GM19372 (cell line): ENCODE data around the gene SCGB3A2.
"Not testable (repeated sequence)": the region's sequence is repeated elsewhere in the genome, so short reads cannot be mapped to it uniquely, and the experiment has no call there.

Experiments used
- ATAC-seq: cut with Tn5 transposase; IDR thresholded peaks from one replicate; pipeline ENCODE4 v1.9.1; 2021; ENCODE audit warnings: mild to moderate bottlenecking, low read depth, moderate library complexity; ENCODE audit not compliant: unreplicated experiment

SCGB3A2 gene

GRCh38 chr5:147860641-147861025, 17.9 kb upstream of the SCGB3A2 start:
- ATAC-seq: no peak

GRCh38 chr5:147863454-147864158, 14.9 kb upstream of the SCGB3A2 start:
- no peak for ATAC-seq

- no peak for ATAC-seq
These were observed 9.4 kb upstream of the SCGB3A2 start for GRCh38 chr5:147869112-147869511.

- ATAC-seq: not testable (repeated sequence)
These were observed 8.6 kb upstream of the SCGB3A2 start for GRCh38 chr5:147869892-147870291.

GRCh38 chr5:147871980-147872549, 6.4 kb upstream of the SCGB3A2 start:
- not testable (repeated sequence) for ATAC-seq

GRCh38 chr5:147872744-147873435, 5.6 kb upstream of the SCGB3A2 start:
- ATAC-seq: not testable (repeated sequence)

- not testable (repeated sequence) for ATAC-seq
These were observed 4.2 kb upstream of the SCGB3A2 start for GRCh38 chr5:147874118-147874875.

- no peak for ATAC-seq
These were observed 3.6 kb upstream of the SCGB3A2 start for GRCh38 chr5:147874910-147875367.

- ATAC-seq: no peak
These were observed 2.4 kb upstream of the SCGB3A2 start for GRCh38 chr5:147876141-147876540.

GRCh38 chr5:147876626-147877025, 1.9 kb upstream of the SCGB3A2 start:
- ATAC-seq: no peak

GRCh38 chr5:147879784-147880183, 1.3 kb downstream of the SCGB3A2 start:
- no peak for ATAC-seq

- ATAC-seq: no peak
These were observed 2.0 kb downstream of the SCGB3A2 start for GRCh38 chr5:147880487-147880886.

- no peak for ATAC-seq
These were observed 4.2 kb downstream of the SCGB3A2 start for GRCh38 chr5:147882586-147883313.

GRCh38 chr5:147887026-147887627, 8.6 kb downstream of the SCGB3A2 start:
- no peak for ATAC-seq

- ATAC-seq: no peak
These were observed 9.4 kb downstream of the SCGB3A2 start for GRCh38 chr5:147887930-147888329.

- ATAC-seq: no peak
These were observed 14.3 kb downstream of the SCGB3A2 start for GRCh38 chr5:147892696-147893296.

- no peak for ATAC-seq
These were observed 15.3 kb downstream of the SCGB3A2 start for GRCh38 chr5:147893820-147894219.

- ATAC-seq: no peak
These were observed 17.4 kb downstream of the SCGB3A2 start for GRCh38 chr5:147895864-147896263.

- no peak for ATAC-seq
These were observed 20.4 kb downstream of the SCGB3A2 start for GRCh38 chr5:147898875-147899401.
